Urothelium cell line (cell line): ENCODE data around the gene NDUFA9.

Experiments used
- DNase-seq: peaks from one replicate; pipeline ENCODE4 v3.0.0; 2011; ENCODE audit warnings: low spot score, mixed read lengths
- FAIRE-seq: peaks from 2 replicates; lab custom pipeline; 2011; peaks lifted over from hg19 to GRCh38; lab: Jason Lieb, UNC

Gene NDUFA9

DNA sequence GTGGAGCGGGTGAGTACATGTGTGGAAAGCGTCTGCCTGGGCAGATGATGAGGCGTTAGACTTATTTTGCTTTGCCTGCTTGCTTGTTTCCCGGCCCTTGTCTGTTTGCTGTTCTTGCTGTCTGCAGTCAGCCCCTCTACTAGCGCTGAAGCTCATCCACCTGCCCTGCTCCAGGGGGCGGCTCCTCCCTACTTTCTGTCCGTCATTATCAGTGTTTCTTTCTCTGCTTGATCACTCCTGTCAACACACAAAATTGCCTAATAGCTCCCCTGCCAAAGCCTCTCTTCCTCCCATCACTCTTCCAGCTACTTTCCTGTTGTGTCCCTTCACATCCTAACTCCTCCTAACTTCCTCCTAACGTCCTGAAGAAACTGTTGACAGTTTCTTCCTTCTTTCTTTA is 36.4 kb downstream of the NDUFA9 start:
- FAIRE-seq (no peak), DNase-seq (no peak)

GRCh38 chr12:4690760-4691159 is 41.8 kb downstream of the NDUFA9 start:
- DNase-seq (no peak), FAIRE-seq (no peak)
